ENCODE data around the gene ZNF587B.
"Not testable (repeated sequence)": the region's sequence is repeated elsewhere in the genome, so short reads cannot be mapped to it uniquely, and the experiment has no call there.

Gene ZNF587B

DNA sequence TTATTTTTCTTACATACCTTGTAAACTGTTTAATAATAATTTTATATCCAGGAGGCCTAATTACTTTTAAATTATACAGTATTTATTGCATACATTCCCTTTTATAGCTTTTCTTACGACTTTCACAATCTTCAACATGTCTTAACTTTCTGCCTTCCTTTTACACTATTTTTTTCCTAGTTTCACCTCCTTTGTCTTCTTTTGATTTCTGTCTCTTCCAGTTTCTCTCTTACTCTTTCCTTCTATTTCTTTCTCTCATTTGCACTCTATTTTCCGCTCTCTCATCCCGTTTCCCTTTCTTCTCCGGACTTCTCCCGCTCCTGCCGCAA lies 26.9 kb upstream of the ZNF587B start:
- Histone ChIP-seq H3K23ac (ENCODE audit: low read length) (no peak overlapping the region), H3K79me1 (ENCODE audit: low read length) (peaks cover 15% of the 10 kb centered on the region)
- WGBS (ENCODE audit: extremely low coverage, insufficient coverage, insufficient read length): no CpG with 5 or more reads among the region's 6 CpGs

DNA sequence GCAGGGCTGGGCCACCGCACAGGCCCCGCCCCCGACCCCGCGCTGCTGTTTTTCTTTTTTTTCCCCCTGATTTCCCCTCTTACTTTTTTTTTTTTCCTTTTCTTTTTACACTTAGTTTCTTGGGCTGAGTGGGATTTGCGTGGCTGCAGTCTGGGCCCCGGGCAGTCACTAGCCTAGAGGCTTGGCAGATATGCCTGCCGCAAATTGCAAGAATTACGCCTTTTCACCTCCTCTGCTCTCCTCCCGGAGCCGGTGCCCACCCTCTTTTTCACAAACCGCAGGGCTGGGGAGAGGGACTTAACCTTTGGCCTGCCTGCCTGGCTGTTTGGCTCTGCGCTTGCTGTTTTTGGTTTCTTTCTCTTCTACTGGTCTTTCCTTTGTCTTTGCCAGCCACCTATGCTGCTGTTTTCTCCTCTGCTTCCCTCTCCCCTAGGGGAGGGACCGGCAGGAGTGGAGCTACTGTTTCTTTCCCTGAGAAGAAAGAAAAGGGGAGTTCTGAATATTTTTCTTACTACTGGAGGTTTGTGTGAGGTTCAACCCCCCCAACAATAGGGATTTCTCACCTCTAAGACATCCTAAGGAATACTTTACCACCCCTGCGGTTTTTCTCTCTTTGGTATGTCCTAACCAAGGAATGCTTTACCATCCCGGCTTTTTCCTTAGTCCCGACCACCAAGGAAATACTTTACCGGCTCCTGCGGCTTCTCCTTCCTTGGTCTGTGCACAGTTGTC lies 26.3 kb upstream of the ZNF587B start:
- H3K4me3 ChIP-seq (ENCODE audit: low read depth, low read length): peak overlapping the region; percentile 38
- no peaks in the 10 kb centered on the region for H3K9me3 ChIP-seq (ENCODE audit: insufficient read depth, low read depth, low read length)
- no peak overlapping the region for H2BK12ac ChIP-seq (ENCODE audit: low read length)
- peak overlapping the region; percentile 98 for H3K27ac ChIP-seq (ENCODE audit: low read depth, low read length)
- DNase-seq: peak; percentile 70 to 76
- peak overlapping the region; percentile 60 for H3K9ac ChIP-seq (ENCODE audit: low read length)
- H3K4me2 ChIP-seq (ENCODE audit: low read length): peak overlapping the region; percentile 58
- H4K8ac ChIP-seq (ENCODE audit: low read depth, low read length): peak overlapping the region; percentile 87
- H3K4me1 ChIP-seq (ENCODE audit: control insufficient read depth in 1 of 2, insufficient read depth in 2 of 2, low read length in 2 of 2): peaks cover 4 to 12% of the 10 kb centered on the region in 2 experiments
- H3K14ac ChIP-seq (ENCODE audit: low read length): peak overlapping the region; percentile 88
- H2AFZ ChIP-seq (ENCODE audit: insufficient read depth, low read length, poor library complexity): no peak overlapping the region
- peak overlapping the region; percentile 81 for H2AK5ac ChIP-seq (ENCODE audit: low read length)
- H4K91ac ChIP-seq (ENCODE audit: low read depth, low read length): peak overlapping the region; percentile 96
- H3K36me3 ChIP-seq (ENCODE audit: control insufficient read depth in 1 of 2, insufficient read depth in 2 of 2, low read length in 2 of 2): peaks cover 9 to 18% of the 10 kb centered on the region in 2 experiments
- no peaks in the 10 kb centered on the region for H3K27me3 ChIP-seq (ENCODE audit: insufficient read depth, low read length)
- peak overlapping the region; percentile 6 for H3K4ac ChIP-seq (ENCODE audit: low read depth, low read length)
- peak overlapping the region; percentile 94 for H2BK5ac ChIP-seq (ENCODE audit: low read depth, low read length, poor library complexity)
- no peak overlapping the region for H3K23ac ChIP-seq (ENCODE audit: low read length)
- H3K18ac ChIP-seq (ENCODE audit: low read length): peak overlapping the region; percentile 23
- H3K79me1 ChIP-seq (ENCODE audit: low read length): peaks cover 15% of the 10 kb centered on the region
- WGBS (ENCODE audit: extremely low coverage, insufficient coverage, insufficient read length): no CpG with 5 or more reads among the region's 19 CpGs
- H4K12ac ChIP-seq (ENCODE audit: low read depth, low read length): peak overlapping the region; percentile 4
- peak overlapping the region; percentile 96 for H2BK120ac ChIP-seq (ENCODE audit: insufficient read depth, low read length, poor library complexity)
- peaks cover 1% of the 10 kb centered on the region for H3K79me2 ChIP-seq (ENCODE audit: control insufficient read depth, insufficient read depth, low read length, poor library complexity)

More for the DNA sequence above, 26.9 kb upstream of the ZNF587B start:
- Histone ChIP-seq H2AK5ac (ENCODE audit: low read length) (no peak overlapping the region), H3K4me2 (ENCODE audit: low read length) (peak overlapping the region; percentile 58), H3K9ac (ENCODE audit: low read length) (no peak overlapping the region), H2BK12ac (ENCODE audit: low read length) (no peak overlapping the region), H3K79me2 (ENCODE audit: control insufficient read depth, insufficient read depth, low read length, poor library complexity) (peaks cover 1% of the 10 kb centered on the region), H4K8ac (ENCODE audit: low read depth, low read length) (no peak overlapping the region), H3K4me3 (ENCODE audit: low read depth, low read length) (no peak overlapping the region), H3K4me1 (ENCODE audit: control insufficient read depth in 1 of 2, insufficient read depth in 2 of 2, low read length in 2 of 2) (peaks cover 9 to 15% of the 10 kb centered on the region in 2 experiments), H3K27me3 (ENCODE audit: insufficient read depth, low read length) (no peaks in the 10 kb centered on the region), H3K27ac (ENCODE audit: low read depth, low read length) (peak overlapping the region; percentile 98), H3K14ac (ENCODE audit: low read length) (no peak overlapping the region), H2BK5ac (ENCODE audit: low read depth, low read length, poor library complexity) (peak overlapping the region; percentile 94), H4K12ac (ENCODE audit: low read depth, low read length) (no peak overlapping the region), H2AFZ (ENCODE audit: insufficient read depth, low read length, poor library complexity) (no peak overlapping the region), H3K18ac (ENCODE audit: low read length) (no peak overlapping the region), H4K91ac (ENCODE audit: low read depth, low read length) (peak overlapping the region; percentile 96), H3K9me3 (ENCODE audit: insufficient read depth, low read depth, low read length) (no peaks in the 10 kb centered on the region), H3K36me3 (ENCODE audit: control insufficient read depth in 1 of 2, insufficient read depth in 2 of 2, low read length in 2 of 2) (peaks cover 7 to 13% of the 10 kb centered on the region in 2 experiments), H3K4ac (ENCODE audit: low read depth, low read length) (no peak overlapping the region), H2BK120ac (ENCODE audit: insufficient read depth, low read length, poor library complexity) (peak overlapping the region; percentile 15)
- DNase-seq: no peak

DNA sequence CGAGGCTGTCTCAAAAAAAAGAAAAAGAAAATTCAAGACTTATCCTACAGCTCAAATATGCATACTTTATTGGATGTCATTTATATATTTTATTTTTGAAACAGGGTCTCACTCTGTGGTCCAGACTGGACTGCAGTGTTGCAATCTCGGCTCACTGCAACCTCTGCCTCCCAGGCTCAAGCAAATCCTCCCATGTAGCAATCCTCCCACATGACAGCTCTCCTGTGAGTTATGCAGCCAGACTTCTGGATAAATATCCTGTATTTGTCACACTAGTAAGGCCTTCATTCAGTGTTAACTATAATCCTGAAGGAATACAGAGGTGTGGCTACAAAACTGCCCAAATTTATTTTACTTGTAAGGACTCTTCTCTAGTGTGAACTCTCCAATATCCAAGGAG lies 22.6 kb upstream of the ZNF587B start:
- H2BK12ac ChIP-seq (ENCODE audit: low read length): no peak overlapping the region
- H2AK5ac ChIP-seq (ENCODE audit: low read length): no peak overlapping the region
- H3K4me3 ChIP-seq (ENCODE audit: low read depth, low read length): no peak overlapping the region
- H3K27ac ChIP-seq (ENCODE audit: low read depth, low read length): no peak overlapping the region
- WGBS (ENCODE audit: extremely low coverage, insufficient coverage, insufficient read length): no CpG with 5 or more reads among the region's 2 CpGs
- no peak overlapping the region for H3K4me2 ChIP-seq (ENCODE audit: low read length)
- no peak overlapping the region for H4K91ac ChIP-seq (ENCODE audit: low read depth, low read length)
- H3K14ac ChIP-seq (ENCODE audit: low read length): no peak overlapping the region
- H2AFZ ChIP-seq (ENCODE audit: insufficient read depth, low read length, poor library complexity): no peak overlapping the region
- H4K8ac ChIP-seq (ENCODE audit: low read depth, low read length): no peak overlapping the region
- peak; percentile 67 to 78 for DNase-seq
- H3K4ac ChIP-seq (ENCODE audit: low read depth, low read length): no peak overlapping the region
- no peak overlapping the region for H3K9ac ChIP-seq (ENCODE audit: low read length)
- H2BK5ac ChIP-seq (ENCODE audit: low read depth, low read length, poor library complexity): no peak overlapping the region
- no peak overlapping the region for H3K23ac ChIP-seq (ENCODE audit: low read length)
- peaks cover 15% of the 10 kb centered on the region for H3K79me1 ChIP-seq (ENCODE audit: low read length)
- no peak overlapping the region for H2BK120ac ChIP-seq (ENCODE audit: insufficient read depth, low read length, poor library complexity)
- H3K4me1 ChIP-seq (ENCODE audit: control insufficient read depth in 1 of 2, insufficient read depth in 2 of 2, low read length in 2 of 2): peaks cover 16% of the 10 kb centered on the region in 2 experiments
- no peak overlapping the region for H4K12ac ChIP-seq (ENCODE audit: low read depth, low read length)
- H3K79me2 ChIP-seq (ENCODE audit: control insufficient read depth, insufficient read depth, low read length, poor library complexity): peaks cover 1% of the 10 kb centered on the region
- H3K27me3 ChIP-seq (ENCODE audit: insufficient read depth, low read length): no peaks in the 10 kb centered on the region
- H3K18ac ChIP-seq (ENCODE audit: low read length): no peak overlapping the region
- H3K36me3 ChIP-seq (ENCODE audit: control insufficient read depth in 1 of 2, insufficient read depth in 2 of 2, low read length in 2 of 2): peaks cover 21 to 34% of the 10 kb centered on the region in 2 experiments
- H3K9me3 ChIP-seq (ENCODE audit: insufficient read depth, low read depth, low read length): no peaks in the 10 kb centered on the region

DNA sequence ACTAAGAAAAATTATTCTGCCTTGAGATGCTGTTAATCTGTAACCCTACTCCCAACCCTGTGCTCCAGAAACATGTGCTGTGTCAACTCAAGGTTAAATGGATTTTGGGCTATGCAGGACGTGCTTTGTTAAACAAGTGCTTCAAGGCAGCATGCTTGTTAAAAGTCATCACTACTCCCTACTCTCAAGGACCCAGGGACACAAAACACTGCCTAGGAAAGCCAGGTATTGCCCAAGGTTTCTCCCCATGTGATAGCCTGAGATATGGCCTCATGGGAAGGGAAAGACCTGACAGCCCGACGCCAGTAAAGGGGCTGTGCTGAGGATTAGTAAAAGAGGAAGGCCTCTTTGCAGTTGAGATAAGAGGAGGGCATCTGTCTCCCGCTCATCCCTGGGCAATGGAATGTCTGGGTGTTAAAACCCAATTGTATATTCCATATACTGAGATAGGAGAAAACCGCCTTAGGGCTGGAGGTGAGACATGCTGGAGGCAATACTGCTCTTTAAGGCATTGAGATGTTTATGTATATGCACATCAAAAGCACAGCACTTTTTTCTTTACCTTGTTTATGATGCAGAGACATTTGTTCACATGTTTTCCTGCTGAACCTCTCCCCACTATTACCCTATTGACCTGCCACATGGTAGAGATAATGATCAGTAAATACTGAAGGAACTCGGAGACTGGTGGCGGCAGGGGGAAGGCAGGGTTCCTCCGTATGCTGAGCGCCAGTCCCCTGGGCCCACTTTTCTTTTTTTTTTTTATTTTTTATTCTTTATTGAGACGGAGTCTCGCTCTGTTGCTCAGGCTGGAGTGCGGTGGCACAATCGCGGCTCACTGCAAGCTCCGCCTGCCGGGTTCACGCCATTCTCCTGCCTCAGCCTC lies 19.4 kb upstream of the ZNF587B start:
- H2AFZ ChIP-seq (ENCODE audit: insufficient read depth, low read length, poor library complexity); H2BK5ac ChIP-seq (ENCODE audit: low read depth, low read length, poor library complexity); H2BK12ac ChIP-seq (ENCODE audit: low read length); H3K79me2 ChIP-seq (ENCODE audit: control insufficient read depth, insufficient read depth, low read length, poor library complexity); H4K8ac ChIP-seq (ENCODE audit: low read depth, low read length); H3K14ac ChIP-seq (ENCODE audit: low read length); H3K23ac ChIP-seq (ENCODE audit: low read length); H2AK5ac ChIP-seq (ENCODE audit: low read length); H3K4ac ChIP-seq (ENCODE audit: low read depth, low read length); H3K4me2 ChIP-seq (ENCODE audit: low read length); H2BK120ac ChIP-seq (ENCODE audit: insufficient read depth, low read length, poor library complexity); H3K9ac ChIP-seq (ENCODE audit: low read length); H4K12ac ChIP-seq (ENCODE audit: low read depth, low read length); H3K18ac ChIP-seq (ENCODE audit: low read length); H4K91ac ChIP-seq (ENCODE audit: low read depth, low read length); H3K4me3 ChIP-seq (ENCODE audit: low read depth, low read length); H3K9me3 ChIP-seq (ENCODE audit: insufficient read depth, low read depth, low read length); H3K27me3 ChIP-seq (ENCODE audit: insufficient read depth, low read length): not testable (repeated sequence)
- Histone ChIP-seq H3K36me3 (ENCODE audit: control insufficient read depth in 1 of 2, insufficient read depth in 2 of 2, low read length in 2 of 2) (peaks cover 25 to 40% of the 10 kb centered on the region in 2 experiments), H3K27ac (ENCODE audit: low read depth, low read length) (peak overlapping the region; percentile 14), H3K4me1 (ENCODE audit: control insufficient read depth in 1 of 2, insufficient read depth in 2 of 2, low read length in 2 of 2) (peaks cover 21 to 23% of the 10 kb centered on the region in 2 experiments), H3K79me1 (ENCODE audit: low read length) (peaks cover 13% of the 10 kb centered on the region)
- DNase-seq: peak; percentile 38 to 64
- no CpG with 5 or more reads among the region's 17 CpGs for WGBS (ENCODE audit: extremely low coverage, insufficient coverage, insufficient read length)

Data from trophoblast cell (in vitro differentiated cells and primary cell).